Measurements from ENCODE around the gene OR52A5. TPM values are rescaled to one million over a fixed set of nuclear protein-coding genes. Genes with fewer than 3 reads are reported as not detected.
"Not testable (repeated sequence)": the region's sequence is repeated elsewhere in the genome, so short reads cannot be mapped to it uniquely, and the experiment has no call there.

The OR52A5 gene
- not detected for polyA plus RNA-seq (2013, experiment 1 of 2; ENCODE audit: insufficient read length)
- polyA plus RNA-seq (2013, experiment 2 of 2; ENCODE audit: insufficient read length) = not detected

GRCh38 chr11:5137996-5138395, at the start of gene OR52A5:
Gene OR52A5 (minus strand): TSS chr11:5138356. CDS start chr11:5132642, 5,714 bp downstream.
- DNase-seq = no peak

- no peak for DNase-seq
Measured at GRCh38 chr11:5178046-5178837, 40.1 kb upstream of the OR52A5 start.

DNA sequence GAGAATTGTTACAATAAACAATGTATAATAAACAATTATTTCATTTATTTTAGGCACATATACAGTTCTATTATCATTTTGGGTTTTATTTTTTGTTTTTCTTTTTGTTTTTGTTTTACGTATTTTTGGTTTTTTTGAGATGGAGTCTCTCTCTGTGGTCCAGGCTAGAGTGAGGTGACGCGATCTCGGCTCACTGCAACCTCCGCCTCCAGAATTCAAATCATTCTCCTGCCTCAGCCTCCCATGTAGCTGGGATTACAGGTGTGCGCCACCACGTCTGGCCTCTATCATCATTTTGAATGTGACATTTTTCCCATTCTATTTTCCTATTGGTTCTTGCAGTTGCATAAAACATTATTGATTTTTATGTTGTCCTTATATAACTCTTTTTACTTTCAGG, 36.8 kb upstream of the OR52A5 start:
- DNase-seq = no peak

- no peak for DNase-seq
Measured at GRCh38 chr11:5171856-5172255, 33.7 kb upstream of the OR52A5 start.

DNA sequence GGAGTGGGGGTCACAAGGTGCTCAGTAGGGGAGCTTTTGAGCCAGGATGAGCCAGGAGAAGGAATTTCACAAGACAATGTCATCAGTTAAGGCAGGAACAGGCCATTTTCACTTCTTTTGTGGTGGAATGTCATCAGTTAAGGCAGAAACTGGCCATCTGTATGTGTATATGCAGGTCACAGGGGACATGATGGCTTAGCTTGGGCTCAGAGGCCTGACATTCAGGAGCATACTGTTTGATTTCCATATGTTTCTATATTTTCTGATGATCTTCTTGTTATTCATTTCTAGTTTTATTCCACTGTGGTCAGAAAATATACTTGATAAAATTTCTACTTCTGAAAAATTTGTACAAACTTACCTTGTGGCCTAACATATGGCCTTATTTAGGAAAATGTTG, 27.7 kb upstream of the OR52A5 start:
- DNase-seq = not testable (repeated sequence)

GRCh38 chr11:5164807-5165206, 26.7 kb upstream of the OR52A5 start:
- not testable (repeated sequence) for DNase-seq

- DNase-seq = not testable (repeated sequence)
Measured at GRCh38 chr11:5161045-5161444, 22.9 kb upstream of the OR52A5 start.

GRCh38 chr11:5160217-5160616, 22.1 kb upstream of the OR52A5 start:
- DNase-seq = not testable (repeated sequence)

DNA sequence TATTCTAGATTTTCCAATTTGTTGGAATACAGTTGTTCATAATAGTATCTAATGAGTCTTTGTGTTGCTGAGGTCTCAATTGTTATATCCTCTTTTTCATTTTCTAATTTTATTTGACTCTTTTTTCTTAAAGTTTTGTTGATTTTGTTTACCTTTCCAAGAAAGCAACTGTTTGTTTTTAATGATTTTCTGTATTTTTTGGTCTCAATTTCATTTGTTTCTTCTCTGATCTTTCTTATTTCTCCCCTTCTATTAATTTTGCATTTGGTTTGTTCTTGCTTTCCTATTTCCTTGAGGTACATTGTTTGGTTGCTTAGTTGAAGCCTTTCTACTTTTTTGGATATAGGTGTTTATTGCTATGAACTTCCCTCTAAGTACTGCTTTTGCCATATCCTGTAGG, 21.6 kb upstream of the OR52A5 start:
- no peak for DNase-seq

- no peak for DNase-seq
Measured at GRCh38 chr11:5154657-5155056, 16.5 kb upstream of the OR52A5 start, which contains the start of gene OR52A1. Gene OR52A1 (minus strand): TSS chr11:5154757. CDS start chr11:5152369, 2,388 bp downstream.

DNA sequence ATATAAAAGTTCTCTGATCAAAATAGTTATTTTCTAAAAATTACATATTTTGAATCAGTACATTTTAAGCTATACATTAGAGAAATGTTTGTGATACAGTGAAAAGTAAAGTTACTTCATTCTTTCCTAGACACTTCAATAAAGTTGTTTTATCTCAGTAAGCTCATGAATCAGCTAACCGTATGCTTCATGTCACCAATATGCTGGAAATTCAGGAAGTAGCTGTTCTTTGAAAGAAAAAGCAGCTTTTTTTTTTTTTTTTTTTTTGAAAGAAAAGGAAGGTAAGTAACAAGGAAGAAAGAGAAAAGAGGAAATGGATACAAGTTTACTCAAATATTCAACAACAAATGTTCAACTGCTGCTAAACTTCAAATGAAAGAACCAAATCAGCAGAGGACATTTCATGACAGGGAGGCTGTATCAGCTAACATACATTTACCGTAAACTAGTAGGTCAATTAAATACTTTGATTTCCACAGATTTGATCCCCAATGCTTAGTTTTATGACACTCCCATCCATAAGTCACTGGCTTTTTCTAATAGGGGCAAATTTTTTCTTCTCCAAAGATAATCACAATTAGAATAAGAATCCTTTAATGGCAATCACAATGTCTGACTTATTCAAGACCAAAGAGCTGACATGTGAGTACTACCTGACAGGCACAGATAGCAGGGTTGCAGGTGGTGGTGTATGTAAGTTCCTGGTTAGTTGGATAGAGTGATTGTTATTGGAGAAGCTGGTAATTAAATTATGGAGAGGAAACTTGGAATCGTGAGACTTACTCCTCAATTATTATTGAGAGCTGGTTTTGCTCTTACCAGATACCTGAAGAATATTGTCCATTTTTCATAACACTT, 15.6 kb upstream of the OR52A5 start:
- DNase-seq = no peak

GRCh38 chr11:5151713-5152153, 13.6 kb upstream of the OR52A5 start:
- DNase-seq = no peak

DNA sequence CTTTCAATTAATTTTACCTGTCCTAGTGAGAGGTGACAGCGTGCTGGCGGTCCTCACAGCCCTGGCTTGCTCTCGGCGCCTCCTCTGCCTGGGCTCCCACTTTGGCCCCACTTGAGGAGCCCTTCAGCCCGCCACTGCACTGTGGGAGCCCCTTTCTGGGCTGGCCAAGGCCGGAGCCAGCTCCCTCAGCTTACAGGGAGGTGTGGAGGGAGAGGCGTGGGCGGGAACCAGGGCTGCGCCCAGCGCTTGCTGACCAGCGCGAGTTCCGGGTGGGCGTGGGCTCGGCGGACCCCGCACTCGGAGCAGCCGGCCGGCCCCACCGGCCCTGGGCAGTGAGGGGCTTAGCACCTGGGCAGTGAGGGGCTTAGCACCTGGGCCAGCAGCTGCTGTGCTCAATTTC, 6.0 kb upstream of the OR52A5 start:
- DNase-seq = not testable (repeated sequence)

- no peak for DNase-seq
Measured at GRCh38 chr11:5137014-5137413, 1.1 kb downstream of the OR52A5 start.

DNA sequence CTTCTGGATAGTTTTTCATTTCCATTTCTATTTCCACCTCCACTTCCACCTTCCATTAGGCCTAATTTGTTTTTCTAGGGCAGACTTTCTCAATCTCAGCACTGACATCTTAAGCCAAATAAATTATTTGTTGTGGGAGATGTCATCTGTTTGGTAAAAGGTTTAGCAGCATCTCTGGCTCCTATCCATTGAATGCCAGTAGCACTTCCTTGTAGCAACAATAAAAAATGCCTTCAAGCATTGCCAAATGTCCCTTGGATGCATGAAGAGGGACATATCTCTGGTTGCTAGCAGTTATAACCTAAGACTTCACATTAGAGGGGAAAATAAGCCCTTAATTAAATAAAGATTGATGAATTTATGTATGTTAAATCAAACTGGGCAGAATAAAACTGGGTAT, 1.9 kb downstream of the OR52A5 start:
- DNase-seq = no peak

DNA sequence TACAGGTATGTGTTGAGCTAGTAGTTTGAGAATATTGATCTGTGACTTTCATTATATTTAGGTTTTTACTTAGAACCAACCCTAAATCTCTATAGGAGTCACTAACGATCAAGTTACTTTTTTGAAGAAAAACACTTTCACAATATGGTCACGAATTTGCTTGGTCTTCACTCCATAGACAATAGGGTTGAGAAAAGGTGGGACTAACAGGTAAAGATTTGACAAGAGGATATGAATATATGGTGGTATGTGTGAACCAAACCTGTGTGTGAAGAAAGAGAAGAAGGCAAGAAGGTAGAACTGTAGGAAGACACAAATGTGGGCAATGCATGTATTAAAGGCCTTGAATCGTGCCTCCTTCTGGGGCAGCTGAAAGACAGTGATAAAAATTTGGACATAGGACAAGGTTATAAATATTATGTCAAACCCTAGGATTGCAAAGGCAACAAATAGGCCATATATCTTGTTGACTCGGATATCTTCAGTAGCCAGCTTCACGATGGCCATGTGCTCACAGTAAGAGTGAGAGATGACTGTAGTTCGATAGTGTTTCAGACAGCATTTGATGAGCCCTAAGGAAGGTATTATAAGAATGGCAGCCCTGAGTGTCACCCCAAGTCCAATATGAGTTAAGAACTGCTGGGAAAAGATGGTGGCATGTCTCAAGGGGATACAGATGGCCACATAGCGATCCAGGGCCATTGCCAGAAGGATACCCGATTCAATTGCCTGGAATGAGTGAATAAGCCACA, 6.4 kb downstream of the OR52A5 start:
- no peak for DNase-seq

DNA sequence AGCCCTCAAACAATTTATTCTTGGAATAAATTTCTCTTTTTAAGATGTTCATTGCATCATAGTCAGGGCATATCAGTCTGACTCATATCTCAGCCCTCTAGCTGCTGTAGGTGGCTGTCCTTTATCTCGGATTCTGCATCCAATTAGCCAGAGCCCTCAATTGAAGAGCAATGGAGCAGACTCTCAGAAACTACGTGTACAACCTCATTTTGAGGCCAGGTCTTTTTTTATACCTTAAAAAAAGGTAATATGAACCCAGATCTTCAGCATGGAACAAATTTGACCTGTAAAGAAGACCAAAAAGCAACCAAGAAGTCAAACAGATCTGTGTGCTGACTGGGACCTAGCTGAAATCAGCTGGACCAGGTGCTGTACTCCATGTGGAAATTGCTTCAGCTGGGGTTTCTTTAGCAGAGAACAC, 8.7 kb downstream of the OR52A5 start:
- DNase-seq = no peak

GRCh38 chr11:5124891-5125620, 13.1 kb downstream of the OR52A5 start:
- no peak for DNase-seq

DNA sequence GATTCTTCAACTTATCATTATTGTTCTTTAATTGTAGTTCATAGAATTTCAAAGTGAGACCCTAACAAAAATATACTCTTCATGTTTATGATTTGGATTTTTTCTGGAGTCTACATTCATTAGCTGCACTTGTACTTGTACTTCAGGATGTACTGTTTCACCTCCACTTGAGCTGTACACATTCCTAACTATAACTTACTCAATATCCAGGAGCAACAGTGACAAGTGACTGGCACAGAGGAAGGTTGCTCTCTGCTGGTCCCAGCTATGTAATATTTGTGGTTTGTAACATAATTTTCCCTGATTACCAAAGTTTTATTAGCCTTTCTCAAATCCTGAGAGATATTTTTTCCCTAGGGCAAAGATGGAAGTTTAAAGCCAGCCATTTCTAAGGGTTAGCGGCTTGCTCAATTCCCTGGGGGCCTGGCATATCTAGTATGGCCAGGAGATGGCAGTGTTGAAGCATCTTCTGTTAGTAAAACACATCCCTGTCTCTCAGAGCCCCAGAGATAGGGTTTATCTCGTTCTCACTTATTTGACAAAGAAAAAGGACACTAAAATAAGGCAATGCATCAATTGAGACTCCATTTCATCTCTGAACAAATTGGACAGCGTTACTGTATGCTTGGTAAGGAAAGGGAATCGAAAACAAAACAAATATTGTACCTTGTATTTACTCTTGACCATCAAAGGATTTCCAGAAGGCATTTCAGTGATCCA, 14.2 kb downstream of the OR52A5 start:
- DNase-seq = peak; percentile 71

- no peak for DNase-seq
Measured at GRCh38 chr11:5118893-5119292, 19.3 kb downstream of the OR52A5 start.

GRCh38 chr11:5117588-5117987, 20.6 kb downstream of the OR52A5 start:
- DNase-seq = no peak
